Inflammatory macrophage (primary cell): ENCODE measurements around the gene SRD5A1.

Experiments
- DNase-seq, 2 donors: peaks; one replicate each; pipeline ENCODE4 v3.0.0-alpha.2; 2020 to 2022

SRD5A1 gene

GRCh38 chr5:6714226-6715041, 81.2 kb downstream of the SRD5A1 start:
- peak in 1 of 2 donors; percentile 48 for DNase-seq

- DNase-seq: no peak
Observed at GRCh38 chr5:6715271-6715670, 82.0 kb downstream of the SRD5A1 start.

GRCh38 chr5:6715758-6716628, 82.8 kb downstream of the SRD5A1 start:
- DNase-seq: peak; percentile 21 to 41

- no peak for DNase-seq
Observed at GRCh38 chr5:6716629-6717149, 83.4 kb downstream of the SRD5A1 start.

- DNase-seq: no peak
Observed at GRCh38 chr5:6717247-6717646, 84.0 kb downstream of the SRD5A1 start.

DNA sequence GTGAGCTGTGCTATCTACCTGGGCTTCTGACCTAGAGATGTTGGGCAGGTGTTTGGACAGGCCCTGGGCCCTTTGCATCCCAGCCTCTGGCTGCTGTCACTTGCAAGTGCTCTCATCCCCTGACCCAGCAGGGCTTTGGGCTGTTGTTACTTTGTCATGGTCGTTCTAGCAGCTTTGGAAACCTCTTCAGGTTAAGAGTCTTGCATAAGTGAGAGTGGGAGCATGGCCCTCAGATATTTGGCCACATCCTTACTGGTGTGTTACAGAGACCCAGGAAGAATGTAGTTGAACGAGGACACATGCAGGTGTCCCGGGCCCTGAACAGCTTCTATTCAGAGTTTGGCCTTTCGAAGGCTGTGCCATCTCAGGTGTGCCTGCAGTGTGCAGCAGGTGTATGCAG, 84.4 kb downstream of the SRD5A1 start:
- no peak for DNase-seq

DNA sequence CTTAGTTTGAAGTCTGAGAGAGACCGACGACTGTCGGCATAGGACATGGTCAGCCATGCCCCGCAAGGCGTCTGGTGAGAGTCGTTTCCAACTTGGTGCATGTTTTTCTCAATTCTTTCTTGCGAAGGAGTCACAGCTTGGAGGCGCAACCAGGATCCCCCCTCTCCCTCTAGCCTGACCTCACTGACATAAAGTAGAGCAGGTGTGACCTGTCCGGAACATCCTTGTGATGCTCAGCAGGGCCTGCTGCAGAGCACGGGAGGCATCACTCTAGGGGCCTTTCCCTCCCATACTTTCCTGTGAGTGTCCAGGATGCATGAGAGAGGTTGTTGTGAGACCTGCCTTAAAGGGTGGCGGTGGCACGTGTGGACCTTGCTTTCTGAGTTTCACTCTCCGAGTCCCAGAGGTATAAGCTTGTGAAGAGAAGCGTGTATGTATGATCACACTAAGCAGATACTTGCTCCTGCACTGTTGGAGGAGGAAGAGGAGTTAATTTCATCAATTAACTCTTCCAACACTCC, 85.0 kb downstream of the SRD5A1 start:
- DNase-seq: no peak

GRCh38 chr5:6718718-6719117, 85.5 kb downstream of the SRD5A1 start:
- DNase-seq: no peak

- no peak for DNase-seq
Observed at GRCh38 chr5:6719417-6719816, 86.2 kb downstream of the SRD5A1 start.

DNA sequence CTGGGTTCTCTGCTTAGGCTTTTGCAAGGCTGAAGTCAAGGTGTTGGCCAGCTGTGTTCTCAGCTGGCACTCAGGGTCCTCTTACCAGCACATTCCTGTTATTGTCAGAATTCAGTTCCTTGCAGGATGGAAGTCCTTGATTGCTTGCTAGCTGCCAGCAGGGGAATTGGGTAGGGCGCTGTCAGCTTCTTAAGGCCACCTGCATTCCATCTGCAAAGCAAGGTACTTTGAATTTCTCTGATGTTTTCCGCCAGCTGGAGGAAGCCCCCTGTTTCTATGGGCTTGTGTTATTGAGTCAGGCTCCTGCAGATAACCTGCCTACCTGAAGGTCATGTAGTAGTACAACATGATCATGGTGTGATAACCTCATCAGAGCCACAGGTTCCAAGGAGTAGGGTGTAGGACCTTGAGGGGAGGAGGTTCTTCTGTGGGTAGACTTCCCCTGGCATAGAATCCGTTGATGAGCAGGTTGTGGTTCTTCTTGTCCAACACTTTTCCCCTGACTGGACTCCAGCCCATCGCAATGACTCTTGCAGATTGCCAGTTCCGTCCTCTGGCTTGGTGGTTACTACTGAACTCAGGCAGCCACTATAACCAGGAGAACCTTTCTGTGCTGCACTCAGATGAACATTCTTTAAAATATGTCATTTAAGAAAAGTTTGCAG, 86.8 kb downstream of the SRD5A1 start:
- DNase-seq: no peak

GRCh38 chr5:6720561-6720921, 87.3 kb downstream of the SRD5A1 start:
- DNase-seq: no peak

DNA sequence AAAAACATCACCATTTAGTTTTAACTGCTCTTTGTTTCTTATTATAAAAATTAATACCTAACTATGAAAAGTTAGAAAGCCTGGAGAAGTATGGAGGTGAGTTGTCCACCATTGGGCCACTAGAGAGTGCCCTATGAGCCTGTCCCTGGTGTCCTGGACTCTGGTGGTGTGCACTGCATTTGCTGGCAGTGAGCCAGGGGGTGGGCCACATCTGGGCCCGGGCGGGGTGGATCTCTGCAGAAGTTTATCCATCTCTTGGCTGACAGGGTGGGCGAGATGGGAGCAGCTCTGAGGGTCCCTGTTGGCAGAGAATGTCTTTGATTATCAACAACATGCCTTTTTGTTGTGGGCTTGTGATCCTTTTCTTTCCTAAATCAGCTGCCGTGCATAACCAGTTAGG, 88.2 kb downstream of the SRD5A1 start:
- DNase-seq: no peak

GRCh38 chr5:6722015-6722414, 88.8 kb downstream of the SRD5A1 start:
- peak in 1 of 2 donors; percentile 6 for DNase-seq

GRCh38 chr5:6723122-6723815, 90.0 kb downstream of the SRD5A1 start:
- DNase-seq: peak in 1 of 2 donors; percentile 31

DNA sequence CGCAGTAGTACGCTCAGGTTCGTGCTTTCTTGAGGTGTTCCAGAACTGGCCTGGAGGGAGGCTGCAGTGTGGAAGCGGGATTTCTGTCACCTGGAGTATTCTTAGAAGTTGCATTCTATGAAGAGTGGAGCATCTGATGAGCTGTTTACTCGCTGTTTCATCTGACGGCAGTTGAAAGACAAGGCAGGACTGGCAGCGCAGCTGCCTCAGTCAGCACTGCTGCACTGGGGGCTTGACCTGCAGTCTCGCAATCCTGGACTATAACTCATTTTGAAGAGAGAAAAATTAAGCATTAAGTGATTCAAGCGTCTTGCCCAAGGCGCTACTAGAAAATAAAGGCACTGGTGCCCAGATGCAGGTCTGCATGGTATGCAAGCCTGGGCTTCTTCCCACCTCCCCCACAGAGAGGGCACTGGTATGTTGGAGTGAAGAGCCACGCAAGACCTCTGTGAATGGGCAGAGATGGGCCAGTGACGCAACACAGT, 90.6 kb downstream of the SRD5A1 start:
- DNase-seq: no peak
